HUDEP-2 (cell line): ENCODE measurements around the gene UCMA.
"Not testable (repeated sequence)": the region's sequence is repeated elsewhere in the genome, so short reads cannot be mapped to it uniquely, and the experiment has no call there.

ENCODE experiments used
- DNase-seq, 76 experiments: peaks; one replicate each; lab custom pipeline; 2025; ENCODE audit not compliant: unreplicated experiment in 76 of 76; lab: John Stamatoyannopoulos, UW

UCMA gene, protein sequence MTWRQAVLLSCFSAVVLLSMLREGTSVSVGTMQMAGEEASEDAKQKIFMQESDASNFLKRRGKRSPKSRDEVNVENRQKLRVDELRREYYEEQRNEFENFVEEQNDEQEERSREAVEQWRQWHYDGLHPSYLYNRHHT

DNA sequence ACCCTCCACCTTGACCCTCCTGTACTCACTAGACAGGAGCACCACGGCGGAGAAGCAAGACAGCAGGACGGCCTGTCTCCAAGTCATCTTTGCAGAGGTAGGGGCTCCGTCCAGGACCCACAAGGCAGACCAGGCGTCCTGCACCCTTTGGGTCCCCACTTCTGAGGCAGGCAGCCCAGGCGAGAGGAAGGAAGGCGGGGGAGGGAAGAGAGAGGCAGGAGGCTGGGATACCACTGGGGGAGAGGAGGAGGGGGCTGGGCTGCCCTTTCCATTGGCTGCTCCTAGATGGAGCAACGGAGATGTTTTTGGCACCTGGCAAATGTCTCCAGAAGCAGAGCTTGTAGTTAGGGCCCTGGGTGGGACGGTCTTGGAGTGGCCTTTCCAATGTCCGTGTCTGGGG lies at the start of gene UCMA:
UCMA (minus strand) TSS at position 203 of the 400 bp plus-strand sequence; CDS start at position 87, 116 bp downstream.
- DNase-seq, result no peak

DNA sequence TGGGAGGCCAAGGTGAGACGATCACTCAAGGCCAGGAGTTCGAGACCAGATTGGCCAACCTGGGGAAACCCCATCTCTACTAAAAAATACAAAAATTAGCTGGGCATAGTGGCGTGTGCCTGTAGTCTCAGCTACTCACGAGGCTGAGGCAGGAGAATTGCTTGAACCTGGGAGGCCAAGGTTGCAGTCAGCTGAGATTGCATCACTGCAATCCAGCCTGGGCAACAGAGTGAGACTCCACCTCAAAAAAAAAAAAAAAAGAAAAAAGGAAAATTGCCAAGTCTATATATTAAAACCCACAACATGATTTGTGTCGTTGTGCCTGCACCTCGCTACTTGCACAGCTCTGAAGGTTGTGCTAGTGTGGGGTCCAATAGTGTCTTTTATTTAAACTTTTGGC lies 48.2 kb upstream of the UCMA start:
- not testable (repeated sequence) for DNase-seq

DNA sequence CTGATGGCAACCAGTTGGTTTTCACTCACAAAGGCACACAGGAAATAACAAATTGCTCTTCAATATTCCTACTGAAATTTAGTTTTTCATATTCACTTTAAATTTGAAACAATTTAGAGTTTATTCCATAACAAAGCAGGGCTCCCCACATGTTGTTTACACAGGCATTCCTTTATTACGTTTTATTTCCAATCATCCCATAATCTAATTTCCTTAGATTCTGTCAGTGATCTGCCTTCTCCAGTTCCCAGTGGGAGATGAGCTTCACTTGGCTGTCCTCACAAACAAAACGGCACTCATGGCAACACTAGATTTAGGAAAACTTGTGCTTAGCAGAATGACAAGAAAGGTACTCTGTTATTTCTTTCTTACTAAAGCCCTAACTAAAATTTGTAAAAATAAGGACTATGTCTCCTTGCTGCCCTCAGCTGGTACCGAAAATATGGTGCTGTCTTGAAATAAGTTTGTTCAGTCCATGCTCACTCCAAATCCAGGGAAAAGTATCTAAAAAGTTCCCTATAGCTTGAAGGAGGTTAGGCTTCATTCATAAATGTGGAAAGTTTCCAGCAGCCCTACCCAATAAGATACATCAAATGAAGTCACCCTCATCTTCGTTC lies 42.7 kb upstream of the UCMA start:
- DNase-seq, result no peak

DNA sequence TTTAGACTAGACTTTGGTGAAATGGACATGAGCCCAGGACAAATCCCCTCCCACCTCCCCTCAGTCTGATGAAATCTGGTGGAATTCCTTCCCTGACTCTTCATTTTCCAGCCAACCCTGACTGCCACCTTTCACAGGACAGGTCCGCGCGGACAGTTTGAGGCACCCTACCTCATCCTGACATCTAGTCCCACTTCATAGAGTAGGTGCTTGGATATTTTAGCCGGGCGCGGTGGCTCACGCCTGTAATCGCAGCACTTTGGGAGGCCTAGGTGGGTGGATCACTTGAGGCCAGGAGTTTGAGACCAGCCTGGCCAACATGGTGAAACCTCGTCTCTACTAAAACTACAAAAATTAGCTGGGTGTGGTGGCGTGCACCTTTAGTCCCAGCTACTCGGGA lies 42.0 kb upstream of the UCMA start:
- not testable (repeated sequence) for DNase-seq

DNA sequence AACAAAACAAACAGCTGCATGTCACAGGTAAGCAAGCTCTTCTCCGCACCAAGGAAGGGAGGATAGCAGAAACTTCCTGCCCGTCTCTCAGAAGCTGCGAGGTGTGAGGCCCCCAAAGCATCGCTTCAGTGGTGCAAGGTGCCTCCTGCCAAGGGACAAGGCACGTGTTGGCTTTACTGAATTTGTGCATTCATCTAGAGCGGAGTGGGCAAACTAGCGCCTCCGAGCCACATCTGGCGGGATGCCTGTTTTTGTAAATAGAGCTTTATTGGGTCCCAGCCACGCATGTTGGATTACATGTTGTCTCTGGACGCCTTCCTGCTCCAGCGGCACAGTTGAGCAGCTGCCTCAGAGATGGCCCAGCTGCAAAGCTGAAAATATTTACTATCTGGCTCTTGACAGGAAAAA lies 38.0 kb upstream of the UCMA start:
- DNase-seq, result no peak

DNA sequence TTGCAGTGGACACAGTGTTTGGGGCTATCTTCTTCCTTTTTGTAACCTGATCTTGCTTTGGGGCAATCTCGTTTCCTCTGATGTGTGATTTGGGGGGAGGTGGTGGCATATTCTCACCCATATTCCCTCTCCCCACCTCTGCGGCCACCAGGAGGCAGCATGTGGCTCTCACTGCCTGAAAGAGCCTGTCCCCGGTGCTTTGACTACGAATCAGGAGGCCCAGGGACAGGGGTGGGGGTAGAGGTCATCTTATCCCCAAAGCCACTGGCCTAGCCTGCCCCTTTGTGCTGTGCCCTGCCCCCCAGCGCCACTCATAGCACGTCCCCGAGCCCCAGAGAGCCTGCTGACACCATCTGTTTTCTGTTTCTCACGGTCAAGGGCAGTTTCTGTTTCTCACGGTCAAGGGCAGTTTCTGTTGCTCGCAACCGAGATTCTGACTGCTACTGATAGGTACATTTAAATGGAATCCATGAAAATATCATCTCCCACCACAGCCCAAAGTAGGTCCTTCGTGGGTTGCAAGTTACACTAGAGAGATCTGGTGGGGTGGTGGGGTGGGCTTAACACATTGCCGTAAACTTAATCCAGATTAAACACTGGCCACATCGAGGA lies 37.5 kb upstream of the UCMA start:
- peak in 54 of 76 experiments; percentile 1 to 64 (median 26) for DNase-seq

DNA sequence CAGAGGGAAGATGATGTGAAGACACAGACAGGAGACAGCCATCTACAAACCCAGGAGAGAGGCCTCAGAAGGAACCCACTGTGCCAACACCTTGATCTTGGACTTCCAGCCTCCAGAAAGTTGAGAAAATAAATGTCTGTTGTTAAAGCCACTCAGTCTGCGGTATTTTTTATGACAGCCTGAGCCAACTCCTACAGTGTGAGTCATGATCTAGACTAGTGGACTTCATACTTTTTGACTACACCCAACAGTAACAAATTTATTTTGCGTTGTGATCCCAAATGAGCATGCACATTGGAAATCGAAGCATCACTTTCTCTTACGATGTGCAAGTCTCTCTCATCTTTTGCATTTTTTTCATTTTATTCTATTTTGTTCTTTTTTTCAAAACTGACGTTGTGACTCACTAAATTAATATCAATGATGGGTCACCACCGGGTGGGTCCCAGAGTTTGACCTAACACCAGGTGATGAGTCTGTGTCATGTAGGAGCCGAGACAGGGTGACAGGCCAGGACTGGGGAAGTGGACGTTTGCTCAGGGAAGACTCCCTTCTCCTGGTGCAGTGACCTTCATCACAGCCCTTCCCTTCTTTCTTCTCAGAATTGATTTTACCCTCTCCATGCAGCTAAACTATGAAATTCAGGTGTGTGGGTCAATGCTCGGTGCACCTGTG lies 36.8 kb upstream of the UCMA start:
- DNase-seq, result no peak

DNA sequence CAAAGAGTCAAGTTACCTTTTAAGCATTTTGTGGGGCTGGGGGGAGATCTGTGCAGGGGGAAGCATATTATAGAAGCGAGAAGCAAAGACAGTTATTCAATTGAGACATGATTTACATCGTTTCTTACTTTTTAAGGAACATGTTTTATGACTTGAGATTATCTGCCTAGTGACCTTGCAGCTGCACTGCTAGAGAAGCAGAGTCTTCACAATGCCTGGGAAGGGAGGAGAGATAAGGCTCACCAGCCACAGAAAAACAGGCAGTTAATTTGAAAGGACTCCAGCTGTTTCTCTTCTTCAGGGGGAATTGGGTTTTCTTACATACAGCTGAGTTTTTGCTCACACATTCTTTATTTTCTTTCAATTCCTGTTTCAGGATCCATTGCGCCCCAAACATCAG lies 34.7 kb upstream of the UCMA start:
- peak in 11 of 76 experiments; percentile 1 to 40 (median 2) for DNase-seq

DNA sequence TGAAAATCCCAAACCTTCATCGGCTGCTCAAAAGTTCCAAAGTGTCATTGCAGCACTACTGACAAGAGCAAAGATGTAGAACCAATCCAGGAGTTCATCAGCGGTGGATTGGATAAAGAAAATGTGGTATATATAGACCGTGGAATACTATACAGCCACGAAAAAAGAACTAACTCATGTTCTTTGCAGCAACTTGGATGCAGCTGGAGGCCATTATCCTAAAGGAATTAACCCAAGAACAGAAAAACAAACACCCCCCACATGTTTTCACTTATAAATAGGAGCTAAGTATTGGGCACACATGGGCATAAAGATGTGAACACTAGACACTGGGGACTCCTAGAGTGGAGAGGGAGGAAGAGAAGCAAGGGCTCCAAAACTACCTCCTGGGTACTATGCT lies 34.1 kb upstream of the UCMA start:
- DNase-seq, result no peak

DNA sequence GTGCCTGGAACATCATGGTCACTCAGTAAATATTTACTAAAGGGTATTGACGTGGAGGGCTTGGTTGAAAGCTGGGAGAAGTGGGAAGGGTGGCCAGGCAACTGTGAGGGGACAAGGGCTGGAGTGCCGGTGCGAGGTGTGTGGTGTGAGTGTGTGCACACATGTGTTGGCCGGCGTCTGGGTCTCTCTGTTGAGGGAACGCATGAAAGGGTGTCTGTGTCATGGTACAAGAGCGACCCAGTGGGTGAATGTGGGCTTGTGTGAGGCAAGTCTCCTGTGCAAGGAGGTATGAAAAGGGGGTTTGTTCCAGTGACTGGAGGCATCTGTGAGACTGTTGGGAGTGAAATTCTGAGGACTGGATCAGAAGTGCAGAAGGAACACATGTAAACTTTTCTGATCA lies 29.4 kb upstream of the UCMA start:
- no peak for DNase-seq

DNA sequence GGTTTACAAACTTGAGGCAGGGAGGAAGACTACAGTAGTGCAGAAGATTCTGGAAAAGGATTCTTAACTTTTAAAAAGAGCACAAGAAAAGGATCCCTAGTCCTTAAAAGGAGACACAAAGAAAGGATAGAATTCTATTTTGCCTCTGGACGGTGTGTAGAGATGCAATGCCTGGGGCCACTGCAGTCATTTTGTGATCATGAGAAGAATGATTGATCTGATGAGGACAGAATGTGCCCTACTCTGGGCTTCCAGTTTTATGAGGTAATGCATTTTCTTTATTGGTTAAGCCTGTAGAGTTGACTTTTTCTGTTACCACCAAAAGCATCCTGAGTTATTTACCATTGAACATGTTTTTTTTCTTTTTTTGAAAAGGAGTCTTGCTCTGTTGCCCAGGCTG lies 28.3 kb upstream of the UCMA start:
- no peak for DNase-seq

DNA sequence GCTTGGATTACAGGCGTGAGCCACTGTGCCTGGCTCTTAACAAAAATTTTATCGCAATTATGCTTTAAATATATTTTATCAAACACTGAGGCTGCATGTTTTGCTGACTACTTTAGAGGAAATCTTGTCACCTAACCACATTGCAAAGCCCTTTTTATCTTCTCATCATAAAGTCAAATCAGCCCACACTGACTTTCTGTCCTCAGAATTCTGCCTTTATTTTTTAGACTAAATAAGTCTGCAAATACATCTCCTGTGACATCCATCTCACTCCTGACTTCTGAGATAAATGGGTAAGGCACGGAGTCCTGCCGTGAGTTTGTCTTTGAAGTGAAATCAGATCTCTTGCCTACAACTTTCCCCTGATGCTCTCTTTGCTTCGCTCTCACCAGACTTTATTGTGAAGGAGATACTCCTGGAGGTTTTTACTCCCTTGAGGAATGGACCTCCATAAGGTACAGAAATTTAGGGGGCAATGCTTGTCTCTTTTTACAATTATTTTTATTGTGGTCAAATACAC lies 23.5 kb upstream of the UCMA start:
- DNase-seq, result no peak

DNA sequence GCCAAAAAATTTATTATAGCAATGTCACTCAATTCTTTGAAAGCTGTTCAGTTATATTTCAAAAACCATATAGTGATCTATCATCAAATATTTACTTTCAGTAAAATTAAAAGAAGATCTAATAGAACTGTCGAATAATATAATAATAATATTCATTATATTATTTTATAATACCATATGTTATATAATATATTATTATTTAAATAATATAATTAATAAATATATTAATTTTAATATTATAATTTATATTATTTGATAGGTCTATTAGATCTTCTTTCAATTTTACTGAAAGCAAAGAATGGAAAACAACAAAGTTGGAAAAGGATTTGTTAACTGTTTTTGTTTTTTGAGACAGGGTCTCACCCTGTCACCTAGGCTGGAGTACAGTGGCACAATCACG lies 22.5 kb upstream of the UCMA start:
- DNase-seq, result no peak

DNA sequence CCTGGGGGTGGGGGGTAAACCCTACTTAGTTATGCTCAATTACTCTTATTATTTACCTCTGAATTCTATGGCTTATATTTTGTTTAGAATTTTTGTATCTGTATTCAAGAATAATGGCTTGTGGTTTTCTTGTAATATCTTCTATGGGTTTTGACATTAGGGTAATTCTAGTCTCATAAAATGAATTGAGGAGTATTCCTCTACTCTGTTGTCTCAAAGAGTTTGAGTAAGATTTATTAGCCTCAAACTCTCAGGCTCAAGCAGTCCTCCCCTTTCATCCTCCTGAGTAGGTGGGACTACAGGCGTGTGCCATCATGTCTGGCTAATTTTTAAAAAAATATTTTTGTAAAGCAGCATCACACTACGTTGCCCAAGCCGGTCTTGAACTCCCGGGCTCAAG lies 19.6 kb upstream of the UCMA start:
- DNase-seq, result no peak

DNA sequence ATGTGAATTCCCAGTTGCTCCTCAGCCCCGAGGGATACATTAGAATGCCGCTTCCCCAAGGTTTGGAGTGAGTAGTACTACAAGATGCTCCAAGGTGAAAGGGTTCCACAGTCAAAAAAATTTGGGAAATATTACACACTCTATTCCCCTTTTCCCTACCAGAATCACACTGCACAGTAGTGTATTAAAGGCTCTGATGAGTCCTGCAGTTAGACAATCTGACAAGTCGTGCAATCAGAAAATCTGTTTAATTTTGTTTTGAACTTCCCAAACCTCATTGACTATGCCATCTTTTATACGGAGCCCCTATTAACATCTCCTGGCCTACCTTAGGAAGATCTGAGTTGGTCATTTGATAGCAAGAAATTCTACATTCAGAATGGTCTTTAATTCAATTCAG lies 13.6 kb upstream of the UCMA start:
- DNase-seq, result no peak

DNA sequence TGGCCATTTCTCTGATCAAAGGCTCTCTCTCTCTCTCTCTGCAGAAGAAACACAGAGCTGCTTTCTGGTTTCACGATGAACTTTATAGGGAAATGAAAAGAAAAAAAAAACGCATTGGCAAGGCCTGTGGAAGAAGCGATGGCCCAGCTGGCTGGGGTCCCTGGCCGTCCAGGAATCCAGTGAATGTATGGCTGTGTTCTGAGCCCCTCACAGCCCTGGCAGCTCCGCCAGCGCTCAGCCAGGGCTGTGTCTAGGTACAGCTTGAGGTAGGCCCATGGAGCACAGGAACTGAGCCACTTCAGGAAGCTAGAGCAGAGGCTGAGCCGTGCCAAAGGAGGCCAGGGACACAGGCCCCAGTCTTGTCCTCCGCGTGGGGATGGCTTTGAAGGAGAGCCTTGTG lies 13.1 kb upstream of the UCMA start:
- no peak for DNase-seq

DNA sequence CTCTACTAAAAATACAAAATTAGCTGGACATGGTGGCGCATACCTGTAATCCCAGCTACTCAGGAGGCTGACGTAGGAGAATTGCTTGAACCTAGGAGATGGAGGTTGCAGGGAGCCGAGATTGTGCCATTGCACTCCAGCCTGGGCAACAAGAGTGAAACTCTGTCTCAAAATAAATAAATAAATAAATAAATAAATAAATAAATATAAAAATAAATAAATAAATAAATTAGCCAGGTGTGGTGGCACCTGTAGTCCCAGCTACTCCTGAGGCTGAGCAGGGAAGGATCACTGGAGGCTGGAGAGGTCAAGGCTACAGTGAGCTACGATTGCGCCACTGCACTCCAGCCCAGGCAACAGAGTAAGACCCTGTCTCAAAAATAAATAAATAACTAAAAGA lies 8.1 kb upstream of the UCMA start:
- not testable (repeated sequence) for DNase-seq

DNA sequence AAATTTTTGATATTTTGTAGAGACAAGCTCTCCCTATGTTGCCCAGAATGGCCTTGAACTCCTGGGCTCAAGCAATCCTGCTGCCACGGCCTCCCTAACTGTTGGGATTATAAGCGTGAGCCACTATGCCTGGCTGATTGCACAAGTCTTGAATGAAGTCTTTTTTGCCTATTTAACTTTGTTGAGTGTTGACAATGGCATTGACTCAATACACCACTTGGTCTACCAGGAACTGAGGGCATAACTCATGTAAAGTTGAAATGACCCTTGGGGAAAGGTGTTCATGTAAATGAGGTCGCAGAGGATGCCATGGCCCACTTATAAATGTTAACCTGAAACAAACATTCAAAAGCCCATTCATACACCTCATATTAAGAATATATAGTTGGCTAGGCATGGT lies 7.4 kb upstream of the UCMA start:
- no peak for DNase-seq

DNA sequence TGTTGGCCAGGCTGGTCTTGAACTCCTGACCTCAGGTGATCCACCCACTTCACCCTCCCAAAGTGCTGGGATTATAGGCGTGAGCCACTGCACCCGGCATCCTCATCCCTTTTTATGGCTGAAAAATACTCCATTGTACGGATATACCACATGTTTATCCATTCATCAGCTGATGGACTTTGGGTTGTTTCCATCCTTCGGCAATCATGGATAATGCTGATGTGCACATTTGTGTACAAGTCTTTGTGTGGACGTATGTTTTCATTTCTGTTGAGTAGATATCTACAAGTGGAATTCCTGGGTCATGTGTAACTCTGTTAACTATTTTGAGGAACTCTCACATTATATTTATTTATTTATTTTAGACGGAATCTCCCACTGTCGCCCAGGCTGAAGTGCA lies 5.7 kb upstream of the UCMA start:
- no peak for DNase-seq

DNA sequence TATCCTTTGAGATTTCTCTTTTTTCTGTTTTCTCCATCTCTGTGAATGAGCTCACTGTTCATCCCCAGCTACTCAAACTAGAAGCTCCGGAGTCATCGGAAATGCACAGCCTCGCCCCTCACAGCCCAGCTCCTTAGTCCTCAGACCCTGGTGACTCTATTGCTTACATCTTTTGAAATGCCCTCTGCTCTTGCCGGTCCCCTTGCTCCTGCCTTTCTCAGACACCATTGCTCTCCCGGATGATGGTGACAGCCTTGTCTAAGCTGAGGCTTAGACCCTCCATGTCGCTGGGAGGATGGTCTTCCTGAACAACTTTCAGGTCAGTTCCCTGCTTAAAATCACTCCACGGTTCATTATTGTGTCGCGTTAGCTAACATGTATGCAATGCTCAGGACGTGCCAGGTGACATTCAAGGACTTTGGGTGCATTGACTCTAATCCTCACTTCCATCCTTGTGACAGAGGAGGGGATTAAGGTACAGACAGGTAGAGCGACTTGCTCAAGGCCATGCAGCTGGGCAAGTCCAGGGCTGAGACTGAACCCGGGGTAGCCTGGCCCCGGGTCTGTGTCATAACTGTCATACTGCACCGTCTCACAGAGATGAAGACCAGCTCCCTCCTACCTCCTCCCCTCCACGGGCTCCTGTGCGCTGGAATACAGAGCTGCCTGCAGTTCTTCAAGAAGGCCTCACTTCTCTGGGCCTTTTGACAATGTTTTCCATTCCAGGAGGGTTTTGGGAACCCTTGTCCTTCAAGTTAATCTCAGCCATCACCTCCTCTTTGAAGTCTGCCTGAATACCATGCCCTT lies 4.3 kb upstream of the UCMA start:
- peak in 1 of 76 experiments; percentile 5 for DNase-seq

DNA sequence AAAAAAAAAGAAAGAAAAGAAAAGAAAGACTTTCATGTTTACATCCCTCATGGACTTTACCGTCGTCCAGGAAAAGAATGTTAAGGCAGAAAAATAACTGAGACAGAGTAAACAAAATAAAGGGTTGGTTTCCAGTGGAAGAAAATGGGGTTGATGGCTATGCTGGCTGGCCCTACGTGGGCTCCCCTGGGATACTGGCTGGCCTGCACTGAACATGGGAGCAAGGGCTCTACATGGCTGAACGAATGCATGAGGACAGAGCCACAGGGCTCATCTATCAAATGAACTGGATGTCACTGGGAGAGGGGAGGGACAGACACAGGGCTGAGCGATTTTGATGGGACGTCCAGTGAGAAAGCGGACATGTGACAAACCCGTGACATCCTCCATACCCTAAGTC lies 2.5 kb upstream of the UCMA start:
- DNase-seq, result no peak
